ENCODE measurements around the gene ZMYND10. TPM values are rescaled to one million over a fixed set of nuclear protein-coding genes. Genes with fewer than 3 reads are reported as not detected.

ZMYND10 gene
- total and polyA plus RNA-seq, 2 experiments from 2014 or later = 0.29 to 0.31 TPM

DNA sequence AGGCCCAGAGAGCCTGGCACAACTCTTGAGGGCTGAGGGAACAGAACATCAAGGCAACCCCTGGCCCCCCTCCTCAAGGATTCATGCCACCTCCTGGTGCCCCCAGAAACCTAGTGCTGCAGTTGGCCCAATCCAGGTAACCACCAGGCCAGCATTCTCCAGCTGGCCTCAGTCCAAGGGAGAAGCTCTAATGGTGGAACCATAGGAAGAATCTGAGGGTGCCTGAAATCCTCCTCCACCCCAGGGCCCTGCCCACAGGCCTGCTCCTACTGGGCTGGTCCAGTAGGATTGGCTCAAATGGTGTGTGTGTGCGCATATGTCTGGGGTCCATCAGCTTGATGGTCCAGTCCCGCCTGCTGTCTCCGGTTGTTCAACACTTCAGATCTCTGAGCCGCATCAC is 30.7 kb downstream of the ZMYND10 start (continued):
- TF ChIP-seq, protein P1, sequence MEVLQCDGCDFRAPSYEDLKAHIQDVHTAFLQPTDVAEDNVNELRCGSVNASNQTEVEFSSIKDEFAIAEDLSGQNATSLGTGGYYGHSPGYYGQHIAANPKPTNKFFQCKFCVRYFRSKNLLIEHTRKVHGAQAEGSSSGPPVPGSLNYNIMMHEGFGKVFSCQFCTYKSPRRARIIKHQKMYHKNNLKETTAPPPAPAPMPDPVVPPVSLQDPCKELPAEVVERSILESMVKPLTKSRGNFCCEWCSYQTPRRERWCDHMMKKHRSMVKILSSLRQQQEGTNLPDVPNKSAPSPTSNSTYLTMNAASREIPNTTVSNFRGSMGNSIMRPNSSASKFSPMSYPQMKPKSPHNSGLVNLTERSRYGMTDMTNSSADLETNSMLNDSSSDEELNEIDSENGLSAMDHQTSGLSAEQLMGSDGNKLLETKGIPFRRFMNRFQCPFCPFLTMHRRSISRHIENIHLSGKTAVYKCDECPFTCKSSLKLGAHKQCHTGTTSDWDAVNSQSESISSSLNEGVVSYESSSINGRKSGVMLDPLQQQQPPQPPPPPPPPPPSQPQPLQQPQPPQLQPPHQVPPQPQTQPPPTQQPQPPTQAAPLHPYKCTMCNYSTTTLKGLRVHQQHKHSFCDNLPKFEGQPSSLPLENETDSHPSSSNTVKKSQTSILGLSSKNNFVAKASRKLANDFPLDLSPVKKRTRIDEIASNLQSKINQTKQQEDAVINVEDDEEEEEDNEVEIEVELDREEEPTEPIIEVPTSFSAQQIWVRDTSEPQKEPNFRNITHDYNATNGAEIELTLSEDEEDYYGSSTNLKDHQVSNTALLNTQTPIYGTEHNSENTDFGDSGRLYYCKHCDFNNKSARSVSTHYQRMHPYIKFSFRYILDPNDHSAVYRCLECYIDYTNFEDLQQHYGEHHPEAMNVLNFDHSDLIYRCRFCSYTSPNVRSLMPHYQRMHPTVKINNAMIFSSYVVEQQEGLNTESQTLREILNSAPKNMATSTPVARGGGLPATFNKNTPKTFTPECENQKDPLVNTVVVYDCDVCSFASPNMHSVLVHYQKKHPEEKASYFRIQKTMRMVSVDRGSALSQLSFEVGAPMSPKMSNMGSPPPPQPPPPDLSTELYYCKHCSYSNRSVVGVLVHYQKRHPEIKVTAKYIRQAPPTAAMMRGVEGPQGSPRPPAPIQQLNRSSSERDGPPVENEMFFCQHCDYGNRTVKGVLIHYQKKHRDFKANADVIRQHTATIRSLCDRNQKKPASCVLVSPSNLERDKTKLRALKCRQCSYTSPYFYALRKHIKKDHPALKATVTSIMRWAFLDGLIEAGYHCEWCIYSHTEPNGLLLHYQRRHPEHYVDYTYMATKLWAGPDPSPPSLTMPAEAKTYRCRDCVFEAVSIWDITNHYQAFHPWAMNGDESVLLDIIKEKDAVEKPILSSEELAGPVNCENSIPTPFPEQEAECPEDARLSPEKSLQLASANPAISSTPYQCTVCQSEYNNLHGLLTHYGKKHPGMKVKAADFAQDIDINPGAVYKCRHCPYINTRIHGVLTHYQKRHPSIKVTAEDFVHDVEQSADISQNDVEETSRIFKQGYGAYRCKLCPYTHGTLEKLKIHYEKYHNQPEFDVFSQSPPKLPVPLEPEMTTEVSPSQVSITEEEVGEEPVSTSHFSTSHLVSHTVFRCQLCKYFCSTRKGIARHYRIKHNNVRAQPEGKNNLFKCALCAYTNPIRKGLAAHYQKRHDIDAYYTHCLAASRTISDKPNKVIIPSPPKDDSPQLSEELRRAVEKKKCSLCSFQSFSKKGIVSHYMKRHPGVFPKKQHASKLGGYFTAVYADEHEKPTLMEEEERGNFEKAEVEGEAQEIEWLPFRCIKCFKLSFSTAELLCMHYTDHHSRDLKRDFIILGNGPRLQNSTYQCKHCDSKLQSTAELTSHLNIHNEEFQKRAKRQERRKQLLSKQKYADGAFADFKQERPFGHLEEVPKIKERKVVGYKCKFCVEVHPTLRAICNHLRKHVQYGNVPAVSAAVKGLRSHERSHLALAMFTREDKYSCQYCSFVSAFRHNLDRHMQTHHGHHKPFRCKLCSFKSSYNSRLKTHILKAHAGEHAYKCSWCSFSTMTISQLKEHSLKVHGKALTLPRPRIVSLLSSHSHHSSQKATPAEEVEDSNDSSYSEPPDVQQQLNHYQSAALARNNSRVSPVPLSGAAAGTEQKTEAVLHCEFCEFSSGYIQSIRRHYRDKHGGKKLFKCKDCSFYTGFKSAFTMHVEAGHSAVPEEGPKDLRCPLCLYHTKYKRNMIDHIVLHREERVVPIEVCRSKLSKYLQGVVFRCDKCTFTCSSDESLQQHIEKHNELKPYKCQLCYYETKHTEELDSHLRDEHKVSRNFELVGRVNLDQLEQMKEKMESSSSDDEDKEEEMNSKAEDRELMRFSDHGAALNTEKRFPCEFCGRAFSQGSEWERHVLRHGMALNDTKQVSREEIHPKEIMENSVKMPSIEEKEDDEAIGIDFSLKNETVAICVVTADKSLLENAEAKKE (CRISPR knock-in tag; IDR thresholded peaks at IDR 0.05) = no peak
- TF ChIP-seq, protein P2, sequence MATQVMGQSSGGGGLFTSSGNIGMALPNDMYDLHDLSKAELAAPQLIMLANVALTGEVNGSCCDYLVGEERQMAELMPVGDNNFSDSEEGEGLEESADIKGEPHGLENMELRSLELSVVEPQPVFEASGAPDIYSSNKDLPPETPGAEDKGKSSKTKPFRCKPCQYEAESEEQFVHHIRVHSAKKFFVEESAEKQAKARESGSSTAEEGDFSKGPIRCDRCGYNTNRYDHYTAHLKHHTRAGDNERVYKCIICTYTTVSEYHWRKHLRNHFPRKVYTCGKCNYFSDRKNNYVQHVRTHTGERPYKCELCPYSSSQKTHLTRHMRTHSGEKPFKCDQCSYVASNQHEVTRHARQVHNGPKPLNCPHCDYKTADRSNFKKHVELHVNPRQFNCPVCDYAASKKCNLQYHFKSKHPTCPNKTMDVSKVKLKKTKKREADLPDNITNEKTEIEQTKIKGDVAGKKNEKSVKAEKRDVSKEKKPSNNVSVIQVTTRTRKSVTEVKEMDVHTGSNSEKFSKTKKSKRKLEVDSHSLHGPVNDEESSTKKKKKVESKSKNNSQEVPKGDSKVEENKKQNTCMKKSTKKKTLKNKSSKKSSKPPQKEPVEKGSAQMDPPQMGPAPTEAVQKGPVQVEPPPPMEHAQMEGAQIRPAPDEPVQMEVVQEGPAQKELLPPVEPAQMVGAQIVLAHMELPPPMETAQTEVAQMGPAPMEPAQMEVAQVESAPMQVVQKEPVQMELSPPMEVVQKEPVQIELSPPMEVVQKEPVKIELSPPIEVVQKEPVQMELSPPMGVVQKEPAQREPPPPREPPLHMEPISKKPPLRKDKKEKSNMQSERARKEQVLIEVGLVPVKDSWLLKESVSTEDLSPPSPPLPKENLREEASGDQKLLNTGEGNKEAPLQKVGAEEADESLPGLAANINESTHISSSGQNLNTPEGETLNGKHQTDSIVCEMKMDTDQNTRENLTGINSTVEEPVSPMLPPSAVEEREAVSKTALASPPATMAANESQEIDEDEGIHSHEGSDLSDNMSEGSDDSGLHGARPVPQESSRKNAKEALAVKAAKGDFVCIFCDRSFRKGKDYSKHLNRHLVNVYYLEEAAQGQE (IDR thresholded peaks at IDR 0.05; ENCODE audit: unreplicated experiment) = no peak
- TF ChIP-seq ZNF331 (CRISPR knock-in tag; IDR thresholded peaks at IDR 0.05; ENCODE audit: low read depth) (no peak), POLR2AphosphoS5 (IDR thresholded peaks at IDR 0.05; ENCODE audit: low read depth) (no peak), STAT1 (IDR thresholded peaks at IDR 0.05; ENCODE audit: unreplicated experiment) (no peak), JUNB (IDR thresholded peaks at IDR 0.05; ENCODE audit: unreplicated experiment) (no peak), ZNF114 (CRISPR knock-in tag; IDR thresholded peaks at IDR 0.05) (no peak), EZH2 (IDR thresholded peaks at IDR 0.05; ENCODE audit: low read depth, unreplicated experiment) (no peak)

All from GM23338 (cell line).